ENCODE data around the gene POLR3A.

Gene POLR3A

DNA sequence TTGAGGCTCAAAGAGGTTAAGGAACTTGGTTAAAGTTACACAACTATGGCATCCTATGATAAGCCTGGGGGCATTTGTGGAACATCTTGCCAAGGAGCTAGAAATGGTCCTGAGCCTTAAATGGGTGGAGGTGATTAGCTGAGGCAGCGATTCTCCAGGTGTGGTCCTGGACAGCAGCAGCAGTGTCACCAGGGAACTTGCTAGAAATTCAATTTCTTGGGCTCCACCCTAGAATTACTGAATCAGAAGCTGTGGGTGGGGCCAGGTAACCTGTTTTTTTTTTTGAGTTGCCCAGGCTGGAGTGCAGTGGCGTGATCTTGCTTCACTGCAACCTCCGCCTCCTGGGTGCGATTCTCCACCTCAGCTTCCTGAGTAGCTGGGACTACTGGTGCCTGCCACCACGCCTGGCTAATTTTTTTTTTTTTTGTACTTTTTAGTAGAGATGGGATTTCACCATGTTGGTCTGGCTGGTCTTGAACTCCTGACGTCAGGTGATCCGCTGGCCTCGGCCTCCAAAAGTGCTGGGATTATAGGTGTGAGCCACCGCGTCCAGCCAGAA is 17.5 kb upstream of the POLR3A start:
- DNase-seq (ENCODE audit: low read depth): no peak

GRCh38 chr10:78045856-78046255 is 16.5 kb upstream of the POLR3A start:
- no peak for DNase-seq (ENCODE audit: low read depth)

DNA sequence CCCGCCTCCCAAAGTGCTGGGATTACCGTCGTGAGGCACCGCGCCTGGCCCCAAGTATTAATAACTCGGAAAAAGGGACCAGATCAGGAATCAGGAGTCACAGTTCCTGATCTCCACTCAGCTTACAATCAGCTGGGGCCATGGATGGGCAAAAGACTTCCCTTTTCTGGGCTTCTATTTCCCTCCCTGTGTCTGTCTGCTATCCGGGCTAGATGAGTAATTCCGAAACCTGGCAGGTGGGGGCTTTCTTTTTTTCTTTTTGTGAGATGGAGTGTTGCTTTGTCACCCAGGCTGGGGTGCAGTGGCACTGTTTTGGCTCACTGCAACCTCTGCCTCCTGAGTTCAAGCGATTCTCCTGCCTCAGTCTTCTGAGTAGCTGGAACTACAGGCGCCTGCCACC is 15.9 kb upstream of the POLR3A start:
- DNase-seq (ENCODE audit: low read depth): no peak

- DNase-seq (ENCODE audit: low read depth): no peak
These were observed 15.4 kb upstream of the POLR3A start for GRCh38 chr10:78044699-78045098.

- DNase-seq (ENCODE audit: low read depth): no peak
These were observed 14.9 kb upstream of the POLR3A start for GRCh38 chr10:78044179-78044578.

GRCh38 chr10:78042752-78043104 is 13.4 kb upstream of the POLR3A start:
- DNase-seq (ENCODE audit: low read depth): no peak

DNA sequence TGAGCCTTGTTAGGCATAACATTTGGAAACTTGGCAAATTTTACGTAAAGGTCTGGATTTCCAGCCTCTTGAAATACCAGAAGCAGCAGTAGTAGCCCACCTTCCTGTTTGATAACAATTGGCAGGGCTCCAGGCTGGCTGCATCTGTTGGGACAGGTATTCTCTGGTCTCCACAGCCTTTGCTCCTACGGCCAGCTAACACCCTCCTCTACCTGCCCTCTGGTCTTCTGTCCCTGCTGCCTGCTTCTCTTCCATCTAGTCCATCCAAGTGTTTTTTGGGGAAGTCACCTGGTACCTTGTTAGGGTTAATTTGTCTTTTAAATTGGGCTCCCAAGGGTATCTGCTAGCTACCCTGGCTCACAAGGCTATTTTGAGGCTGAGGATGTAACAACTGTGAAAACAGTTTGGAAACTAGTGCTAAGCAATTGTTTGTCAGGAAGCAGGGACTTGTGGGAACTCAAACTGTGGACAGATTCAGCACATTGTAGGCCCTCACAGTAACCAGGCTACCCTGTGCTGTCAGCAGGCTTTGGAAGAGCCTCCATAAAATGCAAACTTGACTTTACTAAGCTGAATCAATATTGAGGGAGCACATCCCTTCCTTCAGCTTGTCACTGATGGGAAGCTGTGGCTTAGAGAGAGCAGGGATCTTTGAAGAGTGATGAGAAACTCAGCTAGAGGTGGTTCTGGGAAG is 12.9 kb upstream of the POLR3A start:
- DNase-seq (ENCODE audit: low read depth): no peak

DNA sequence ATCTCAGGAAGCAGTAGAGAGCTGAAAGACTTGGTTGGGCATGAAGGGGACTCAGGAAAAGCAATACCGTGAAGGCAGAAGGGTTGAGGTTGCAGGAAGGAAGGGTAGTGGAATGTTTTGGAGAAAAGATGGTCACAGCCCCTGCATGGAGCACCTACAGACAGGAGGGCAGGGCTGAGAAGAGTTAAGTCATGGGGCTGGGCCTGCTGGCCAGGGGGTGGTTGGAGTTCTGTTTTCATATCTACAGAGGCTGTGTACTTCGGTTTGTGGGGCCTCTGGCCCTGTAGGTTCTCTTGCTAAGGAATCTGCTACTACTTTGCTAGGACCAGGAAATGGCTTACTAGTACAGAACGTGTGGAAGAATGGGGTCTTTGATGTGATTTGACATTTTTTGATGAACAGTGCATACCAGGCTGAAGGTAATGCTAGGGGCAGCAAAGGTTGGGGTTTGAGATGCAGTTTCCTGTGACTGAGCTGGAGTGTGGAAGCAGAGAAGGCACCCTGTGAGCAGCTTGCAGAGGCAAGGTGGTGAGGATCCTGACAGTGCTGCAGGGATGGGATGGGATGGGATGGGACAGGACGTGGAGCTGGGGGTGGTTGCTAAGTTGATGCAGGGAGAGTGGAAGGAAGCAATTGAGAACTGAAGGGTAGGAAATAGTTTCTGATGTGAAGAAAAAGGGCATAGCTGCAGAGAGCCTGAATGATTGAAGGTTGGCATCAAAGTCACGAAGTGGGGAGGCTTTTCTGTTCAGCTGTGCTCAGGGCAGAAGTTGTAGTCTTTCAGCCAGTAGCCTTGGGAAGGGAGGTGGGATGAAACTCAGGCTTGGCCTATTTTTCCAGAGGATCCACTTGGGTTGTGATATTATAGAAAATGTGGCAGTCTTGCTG is 12.1 kb upstream of the POLR3A start:
- no peak for DNase-seq (ENCODE audit: low read depth)

DNA sequence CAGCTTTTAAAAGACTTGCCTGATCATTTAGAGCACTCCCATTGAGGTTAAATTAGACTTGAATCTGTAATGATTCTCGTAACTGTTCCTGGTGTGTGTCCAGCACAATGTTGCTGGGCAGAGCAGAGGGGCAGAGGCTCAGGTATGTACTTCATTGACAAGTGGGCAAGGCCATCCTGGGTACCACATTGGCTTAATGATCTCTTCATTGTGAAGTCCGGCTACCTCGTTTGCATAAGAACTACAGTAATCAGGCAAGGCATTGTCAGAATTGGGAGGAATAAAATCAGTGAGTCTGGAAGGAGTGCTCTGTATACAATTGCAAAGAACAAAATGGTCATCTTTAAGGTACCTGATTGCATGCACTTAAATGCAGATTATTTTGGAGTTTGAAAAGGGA is 10.4 kb upstream of the POLR3A start:
- no peak for DNase-seq (ENCODE audit: low read depth)

GRCh38 chr10:78038791-78039547 is 9.7 kb upstream of the POLR3A start:
- no peak for DNase-seq (ENCODE audit: low read depth)

DNA sequence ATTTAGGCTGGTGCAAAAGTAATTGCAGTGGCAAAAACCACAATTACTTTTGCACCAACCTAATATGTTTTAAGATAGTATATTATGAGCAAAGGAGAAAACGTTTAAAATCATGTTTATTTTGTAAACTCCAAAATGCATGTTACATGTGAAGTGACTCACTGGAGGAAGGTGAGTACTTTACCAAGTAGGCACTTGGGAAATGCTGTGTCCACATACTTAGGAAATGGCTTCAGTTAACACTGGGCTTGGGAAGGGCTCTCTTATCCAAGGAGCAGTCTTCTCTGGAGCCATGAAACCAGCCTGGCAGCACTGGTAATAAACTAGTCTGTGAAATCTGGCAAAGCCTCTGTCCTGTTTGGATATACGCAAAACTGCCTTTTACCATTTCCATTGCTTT is 8.8 kb upstream of the POLR3A start:
- DNase-seq (ENCODE audit: low read depth): no peak

DNA sequence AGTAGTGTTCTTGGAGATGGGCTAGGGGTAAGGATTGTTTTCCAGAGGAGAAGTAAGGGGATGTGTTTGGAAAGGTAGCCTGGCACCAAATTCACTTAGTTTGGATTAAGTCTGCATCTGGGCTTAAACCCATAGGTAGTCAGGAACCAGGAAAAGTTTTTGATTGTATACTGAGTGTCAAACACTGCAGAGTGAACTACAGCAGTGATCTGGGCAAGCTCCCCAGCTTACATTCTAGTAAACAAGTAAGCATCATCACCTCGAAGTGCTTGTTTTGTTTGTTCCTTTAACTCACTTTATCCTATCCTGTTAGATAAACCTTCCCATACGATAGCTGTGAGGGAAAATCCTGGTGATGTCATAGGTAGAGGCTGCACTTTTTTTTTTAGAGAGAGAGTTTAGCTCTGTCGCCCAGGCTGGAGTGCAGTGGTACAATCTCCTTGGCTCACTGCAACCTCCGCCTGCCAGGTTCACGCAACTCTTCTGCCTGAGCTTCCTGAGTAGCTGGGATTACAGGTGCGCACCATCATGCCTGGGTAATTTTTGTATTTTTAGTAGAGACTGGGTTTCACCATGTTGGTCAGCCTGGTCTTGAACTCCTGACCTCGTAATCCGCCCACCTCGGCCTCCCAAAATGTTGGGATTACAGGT is 6.7 kb upstream of the POLR3A start:
- no peak for DNase-seq (ENCODE audit: low read depth)

- DNase-seq (ENCODE audit: low read depth): no peak
These were observed 6.1 kb upstream of the POLR3A start for GRCh38 chr10:78035437-78035836.

DNA sequence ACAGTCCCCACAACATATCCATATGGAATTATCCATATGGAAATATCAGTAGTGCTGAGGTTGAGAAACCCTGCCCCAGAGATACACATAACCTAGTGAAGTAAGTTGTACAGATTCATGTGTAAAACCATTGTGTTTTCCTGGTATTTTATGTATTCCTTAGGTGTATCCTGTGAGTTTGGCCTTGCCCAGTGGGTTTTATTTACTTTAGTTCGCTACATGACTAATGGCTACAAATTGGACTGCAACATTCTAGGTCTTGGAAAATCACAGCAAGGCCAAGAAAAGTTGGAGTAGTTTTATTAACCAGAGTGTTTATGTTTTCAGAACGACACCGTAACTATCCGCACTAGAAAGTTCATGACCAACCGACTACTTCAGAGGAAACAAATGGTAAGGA is 5.7 kb upstream of the POLR3A start:
- DNase-seq (ENCODE audit: low read depth): no peak

DNA sequence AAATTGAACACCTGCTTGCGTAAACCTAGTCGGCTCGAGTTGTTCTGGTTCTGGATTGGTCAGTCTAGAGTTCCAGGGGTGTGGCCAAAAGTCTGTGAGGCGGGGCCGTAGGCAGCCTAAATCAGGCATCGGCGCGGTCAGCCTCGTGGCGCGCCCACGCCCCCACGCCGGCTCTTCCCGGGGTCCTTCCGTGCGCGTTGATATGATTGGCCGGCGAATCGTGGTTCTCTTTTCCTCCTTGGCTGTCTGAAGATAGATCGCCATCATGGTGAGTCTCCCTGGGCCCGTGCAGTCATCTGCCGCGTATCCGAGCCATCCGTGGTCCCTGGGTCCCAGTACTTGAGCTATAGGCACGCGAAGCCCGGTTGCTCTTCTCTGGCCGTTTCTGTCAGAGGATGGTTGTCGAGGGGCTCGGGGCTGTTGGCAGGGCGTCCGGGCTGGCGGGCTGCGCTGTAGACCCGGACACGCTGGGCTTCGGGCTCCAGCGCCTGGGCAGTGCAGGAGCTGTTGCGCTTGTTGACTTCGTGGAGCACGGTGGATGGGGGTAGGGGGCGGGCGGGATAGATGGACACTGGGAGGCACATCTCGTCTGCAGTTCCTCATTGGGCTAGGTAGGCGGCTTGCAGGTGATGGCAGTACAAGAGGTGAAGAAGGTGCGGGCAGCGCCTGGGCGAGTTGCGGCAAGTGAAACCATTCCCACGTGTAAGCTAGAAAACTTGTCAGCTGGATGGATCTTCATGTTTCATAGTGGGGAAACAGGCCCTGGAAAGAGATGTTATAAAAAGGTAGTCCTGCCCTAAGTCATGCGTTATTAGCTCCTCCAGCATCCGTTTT is 4.5 kb upstream of the POLR3A start, which contains the start of gene RPS24:
RPS24 (plus strand) TSS at position 227 of the 834 bp plus-strand sequence; CDS start at position 266, 39 bp downstream.
- peak; percentile 92 for DNase-seq (ENCODE audit: low read depth)

DNA sequence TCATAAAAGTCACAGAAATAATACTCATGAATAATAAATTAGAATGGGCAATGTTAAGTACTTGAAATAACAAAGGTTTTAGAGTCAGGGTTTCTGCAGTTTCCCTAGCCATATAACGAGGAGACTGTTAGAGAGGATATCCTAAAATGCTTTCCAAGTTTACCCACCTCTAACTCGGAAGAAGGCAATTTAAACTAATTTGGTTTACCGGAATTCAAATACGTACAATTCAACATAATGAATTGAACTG is 4.0 kb upstream of the POLR3A start:
- no peak for DNase-seq (ENCODE audit: low read depth)

DNA sequence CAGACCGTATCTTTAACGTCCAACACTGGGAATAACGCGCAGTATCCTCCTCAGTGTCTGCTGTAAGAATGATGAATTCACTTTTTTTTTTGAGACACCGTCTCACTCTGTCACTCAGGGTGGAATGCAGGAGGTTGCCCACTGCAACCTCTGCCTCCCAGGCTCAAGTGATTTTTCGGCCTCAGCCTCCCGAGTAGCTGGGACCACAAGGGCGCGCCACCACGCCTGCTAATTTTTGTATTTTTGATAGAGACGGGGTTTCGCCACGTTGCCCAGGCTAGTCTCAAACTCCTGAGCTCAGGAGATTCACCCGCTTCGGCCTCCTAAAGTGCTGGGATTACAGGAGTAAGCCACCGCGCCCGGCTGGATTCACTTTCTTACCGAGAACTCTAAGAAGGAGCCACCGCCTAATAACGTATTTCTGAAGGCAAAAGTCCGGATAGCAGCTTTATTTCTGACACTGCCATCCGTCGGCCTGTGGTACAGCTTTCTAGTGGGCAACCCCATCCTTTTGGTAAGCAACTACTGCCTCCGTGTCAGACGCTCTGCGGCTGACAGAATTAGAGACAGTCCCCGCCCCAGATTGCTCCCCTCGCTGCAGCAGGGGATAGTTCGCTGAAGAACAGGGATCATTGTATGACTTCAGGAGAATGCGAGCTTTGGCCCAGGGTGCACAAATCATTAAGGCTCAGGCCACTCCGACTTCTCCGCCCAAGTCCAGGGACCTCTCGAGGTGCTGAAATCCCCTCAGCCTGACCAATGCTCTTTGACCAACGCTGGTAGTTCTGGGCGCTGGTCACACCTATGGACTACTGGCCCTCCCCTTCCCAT is 662 bp downstream of the POLR3A start:
- no peak for DNase-seq (ENCODE audit: low read depth)

DNA sequence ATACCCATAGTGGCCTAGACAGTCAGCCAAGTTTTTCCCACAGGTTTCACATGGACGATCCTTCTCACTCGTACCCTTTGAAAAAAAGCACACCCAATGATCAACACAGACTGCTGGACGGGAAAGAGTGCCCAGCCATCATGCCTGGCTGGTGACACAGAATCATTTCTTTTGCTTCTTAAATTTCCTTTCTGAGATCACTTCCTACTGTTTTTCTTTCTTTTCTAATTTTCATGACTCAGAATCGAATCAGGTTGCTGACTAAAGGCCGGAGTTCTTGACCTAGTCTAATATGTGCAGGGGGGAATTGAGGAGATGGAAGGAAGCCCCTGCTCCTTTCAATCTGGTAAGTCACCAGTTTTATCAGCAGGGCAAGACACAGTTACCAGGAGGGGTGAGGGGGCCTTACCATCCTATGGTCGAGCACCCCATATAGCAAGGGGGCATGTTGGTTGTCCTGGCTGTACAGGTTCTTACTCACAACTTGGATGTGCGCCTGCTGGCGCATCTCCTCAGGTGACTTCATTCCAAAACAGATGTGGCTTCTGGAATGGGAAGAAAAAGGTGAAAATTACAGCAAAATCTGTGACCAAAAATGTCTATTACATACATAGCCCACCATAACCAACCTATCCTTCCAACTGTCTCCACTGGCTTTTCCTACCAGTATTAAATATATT is 3.5 kb downstream of the POLR3A start:
- no peak for DNase-seq (ENCODE audit: low read depth)

GRCh38 chr10:78023741-78024140 is 5.6 kb downstream of the POLR3A start:
- no peak for DNase-seq (ENCODE audit: low read depth)

GRCh38 chr10:78021201-78021600 is 8.1 kb downstream of the POLR3A start:
- DNase-seq (ENCODE audit: low read depth): no peak
